Neuron (in vitro differentiated cells): ENCODE data around the gene TSPAN11.

Source experiments
- H2AFZ ChIP-seq: one replicate; pipeline ENCODE4 v1.6.1; 2013; ENCODE audit warnings: low read depth, mild to moderate bottlenecking, inconsistent platforms, low read length, moderate library complexity
- H3K27me3 ChIP-seq: one replicate; pipeline ENCODE4 v1.6.1; 2013; ENCODE audit warnings: low read length; ENCODE audit not compliant: insufficient read depth
- H3K36me3 ChIP-seq: one replicate; pipeline ENCODE4 v1.6.1; 2013; ENCODE audit warnings: low read length; ENCODE audit not compliant: insufficient read depth
- H3K4me1 ChIP-seq: one replicate; pipeline ENCODE4 v1.6.1; 2013; ENCODE audit warnings: low read length; ENCODE audit not compliant: insufficient read depth
- H3K4me3 ChIP-seq: 2 replicates; pipeline ENCODE4 v1.5.1; 2013; ENCODE audit warnings: mild to moderate bottlenecking, low read length, moderate library complexity
- H3K9me3 ChIP-seq: one replicate; pipeline ENCODE4 v1.6.1; 2013; ENCODE audit warnings: low read length

The TSPAN11 gene

GRCh38 chr12:30953951-30954751 lies 27.6 kb downstream of the TSPAN11 start:
- Histone ChIP-seq H3K27me3 (no peaks in the 10 kb centered on the region), H2AFZ (no peak overlapping the region), H3K9me3 (peaks cover 10% of the 10 kb centered on the region), H3K4me3 (no peak overlapping the region), H3K4me1 (peaks cover 5% of the 10 kb centered on the region), H3K36me3 (peaks cover 30% of the 10 kb centered on the region)

DNA sequence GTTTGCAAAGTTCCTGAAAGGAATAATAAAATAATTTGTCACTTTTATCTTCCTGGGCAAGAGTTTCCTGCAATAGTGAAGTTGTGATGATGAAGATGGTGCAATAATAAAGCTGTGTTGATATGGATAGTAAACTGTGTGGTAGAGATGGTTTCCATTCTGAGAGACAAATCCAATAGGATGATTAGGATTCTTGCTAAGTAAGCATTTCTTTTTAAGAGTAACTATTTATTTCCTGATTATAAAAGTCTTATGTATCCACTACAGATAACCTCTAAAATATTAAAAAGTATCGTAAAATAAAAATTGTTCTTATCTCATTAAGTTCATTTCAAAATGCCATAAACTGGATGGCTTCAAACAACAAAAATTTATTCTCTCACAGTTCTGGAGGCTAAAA lies 28.7 kb downstream of the TSPAN11 start:
- no peaks in the 10 kb centered on the region for H3K27me3 ChIP-seq
- no peak overlapping the region for H3K4me3 ChIP-seq
- H3K4me1 ChIP-seq: peaks cover 5% of the 10 kb centered on the region
- no peak overlapping the region for H2AFZ ChIP-seq
- peaks cover 30% of the 10 kb centered on the region for H3K36me3 ChIP-seq
- H3K9me3 ChIP-seq: peaks cover 7% of the 10 kb centered on the region

- Histone ChIP-seq H3K9me3 (peaks cover 2% of the 10 kb centered on the region), H3K27me3 (no peaks in the 10 kb centered on the region), H2AFZ (no peak overlapping the region), H3K36me3 (peaks cover 29% of the 10 kb centered on the region), H3K4me3 (no peak overlapping the region), H3K4me1 (no peaks in the 10 kb centered on the region)
These were observed 32.7 kb downstream of the TSPAN11 start for GRCh38 chr12:30959110-30959710.

GRCh38 chr12:30959778-30960177 lies 33.2 kb downstream of the TSPAN11 start:
- no peak overlapping the region for H3K4me3 ChIP-seq
- peaks cover 2% of the 10 kb centered on the region for H3K9me3 ChIP-seq
- H3K27me3 ChIP-seq: no peaks in the 10 kb centered on the region
- H3K4me1 ChIP-seq: no peaks in the 10 kb centered on the region
- no peak overlapping the region for H2AFZ ChIP-seq
- peaks cover 29% of the 10 kb centered on the region for H3K36me3 ChIP-seq

GRCh38 chr12:30961030-30961429 lies 34.5 kb downstream of the TSPAN11 start:
- Histone ChIP-seq H3K36me3 (peaks cover 37% of the 10 kb centered on the region), H3K4me1 (no peaks in the 10 kb centered on the region), H3K4me3 (no peak overlapping the region), H3K9me3 (peaks cover 2% of the 10 kb centered on the region), H3K27me3 (no peaks in the 10 kb centered on the region), H2AFZ (no peak overlapping the region)

DNA sequence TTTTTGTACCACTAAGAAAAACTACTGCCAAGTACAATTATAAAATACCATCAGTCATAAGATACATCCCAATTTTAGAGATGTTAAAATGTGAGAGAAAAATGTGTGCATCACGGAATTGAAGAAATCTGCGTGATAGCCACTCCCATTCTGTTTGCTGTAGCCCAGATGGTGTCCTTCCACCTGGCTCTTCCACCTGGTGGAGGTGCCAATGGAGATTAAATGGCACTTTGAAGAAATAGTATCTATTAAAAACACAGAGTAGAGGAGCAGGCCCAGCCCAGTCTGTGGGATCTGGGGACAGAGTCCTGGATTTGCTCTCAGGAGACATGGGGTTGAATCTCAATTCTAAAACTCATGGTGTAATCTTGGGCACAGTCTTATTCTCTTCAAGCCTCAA lies 35.5 kb downstream of the TSPAN11 start:
- Histone ChIP-seq H3K36me3 (peaks cover 40% of the 10 kb centered on the region), H2AFZ (no peak overlapping the region), H3K4me1 (no peaks in the 10 kb centered on the region), H3K9me3 (peaks cover 2% of the 10 kb centered on the region), H3K27me3 (no peaks in the 10 kb centered on the region), H3K4me3 (no peak overlapping the region)

DNA sequence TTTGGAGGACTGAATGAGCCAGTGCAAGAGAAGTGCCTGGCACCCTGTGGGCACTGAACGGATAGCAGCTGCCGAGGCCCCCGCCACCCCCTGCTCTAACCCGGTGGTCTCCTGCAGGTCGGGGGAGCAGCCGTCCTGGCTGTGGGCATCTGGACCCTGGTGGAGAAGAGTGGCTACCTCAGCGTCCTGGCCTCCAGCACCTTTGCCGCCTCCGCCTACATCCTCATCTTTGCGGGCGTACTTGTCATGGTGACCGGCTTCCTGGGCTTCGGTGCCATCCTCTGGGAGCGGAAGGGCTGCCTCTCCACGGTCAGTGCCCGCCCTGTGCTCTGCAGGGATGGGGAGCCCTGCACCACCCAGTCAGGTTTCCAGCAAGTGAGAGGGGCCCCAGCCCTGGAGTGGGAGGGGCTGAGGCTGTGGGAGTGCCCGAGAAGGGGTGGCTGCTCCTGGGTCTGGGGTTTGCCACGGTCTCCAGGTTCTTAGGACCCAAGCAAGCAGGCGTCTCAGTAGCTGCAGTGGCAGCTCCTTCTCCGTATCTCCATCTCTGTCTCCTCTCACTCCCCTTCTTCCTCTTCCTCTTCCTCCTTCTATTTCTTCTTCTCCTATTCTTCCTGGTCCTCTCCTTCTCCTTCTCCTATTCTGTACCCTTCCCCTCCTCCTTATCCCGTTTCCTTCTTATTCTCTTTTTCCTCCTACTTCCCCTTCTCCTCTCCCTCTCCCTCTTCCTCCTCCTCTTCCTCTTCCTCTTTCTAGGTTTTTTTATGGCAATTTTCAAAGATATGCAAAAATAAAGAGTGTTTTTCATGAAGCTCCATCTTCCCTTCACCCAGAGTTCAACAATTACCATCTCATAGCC lies 37.4 kb downstream of the TSPAN11 start:
- peaks cover 49% of the 10 kb centered on the region for H3K36me3 ChIP-seq
- H2AFZ ChIP-seq: no peak overlapping the region
- no peaks in the 10 kb centered on the region for H3K4me1 ChIP-seq
- no peaks in the 10 kb centered on the region for H3K27me3 ChIP-seq
- H3K9me3 ChIP-seq: no peaks in the 10 kb centered on the region
- H3K4me3 ChIP-seq: no peak overlapping the region

DNA sequence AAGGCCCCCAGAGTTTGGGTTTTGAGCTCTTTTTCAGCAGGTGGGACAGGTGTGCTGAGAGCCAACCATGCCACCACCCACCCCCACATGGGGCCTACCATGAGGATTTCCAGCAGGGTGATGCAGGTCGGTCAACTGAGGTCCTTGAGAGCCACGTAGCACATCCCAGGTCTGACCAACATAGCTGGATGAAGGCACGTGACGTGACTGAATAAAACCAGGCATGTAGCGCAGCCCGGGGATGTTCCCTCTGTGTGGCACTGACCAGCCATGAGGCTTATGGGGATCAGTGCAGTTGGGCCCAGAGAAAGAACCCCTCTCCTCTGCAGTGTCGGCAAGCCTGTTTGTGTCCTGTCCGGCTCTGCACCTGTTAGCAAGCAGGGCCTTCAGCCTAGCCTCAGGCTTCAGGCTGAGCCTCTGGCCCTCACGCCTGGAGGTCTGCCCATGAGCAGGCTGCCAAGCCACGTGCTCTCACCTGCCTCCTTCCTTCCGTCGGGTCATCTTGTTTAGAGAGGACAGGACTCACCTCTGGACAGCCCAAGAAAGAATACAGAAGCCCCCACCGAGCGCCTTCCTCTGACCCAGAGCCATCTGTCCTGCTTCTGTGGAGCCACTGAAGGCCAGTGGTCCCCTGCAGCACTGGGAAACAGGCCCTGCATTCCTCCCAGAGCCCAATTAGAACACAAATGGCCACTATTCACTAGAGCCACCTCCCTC lies 38.5 kb downstream of the TSPAN11 start:
- Histone ChIP-seq H3K9me3 (no peaks in the 10 kb centered on the region), H2AFZ (no peak overlapping the region), H3K4me1 (no peaks in the 10 kb centered on the region), H3K36me3 (peaks cover 54% of the 10 kb centered on the region), H3K27me3 (no peaks in the 10 kb centered on the region), H3K4me3 (no peak overlapping the region)

DNA sequence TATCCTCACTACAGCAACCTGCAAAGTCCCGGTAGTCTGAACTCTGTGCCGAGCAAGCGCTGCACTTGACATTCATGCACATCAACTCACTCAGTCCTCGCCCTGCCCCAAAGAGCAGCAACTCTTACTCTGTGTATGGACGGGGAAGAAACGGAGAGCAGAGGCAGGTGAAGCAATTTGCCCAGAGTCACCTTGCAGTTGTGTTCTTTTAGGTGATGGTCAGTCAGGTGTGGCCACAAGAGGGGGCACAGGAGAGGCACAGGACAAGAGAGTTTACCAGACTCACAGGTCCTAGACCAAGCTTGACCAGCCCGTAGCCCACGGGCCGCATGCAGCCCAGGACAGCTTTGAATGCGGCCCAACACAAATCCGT lies 39.1 kb downstream of the TSPAN11 start:
- no peak overlapping the region for H3K4me3 ChIP-seq

GRCh38 chr12:30967026-30967425 lies 40.5 kb downstream of the TSPAN11 start:
- Histone ChIP-seq H3K4me1 (no peaks in the 10 kb centered on the region), H3K36me3 (peaks cover 53% of the 10 kb centered on the region), H2AFZ (no peak overlapping the region), H3K27me3 (no peaks in the 10 kb centered on the region), H3K9me3 (no peaks in the 10 kb centered on the region), H3K4me3 (no peak overlapping the region)

More for the DNA sequence above, 39.1 kb downstream of the TSPAN11 start:
- H3K9me3 ChIP-seq: no peaks in the 10 kb centered on the region
- H3K4me1 ChIP-seq: no peaks in the 10 kb centered on the region
- no peaks in the 10 kb centered on the region for H3K27me3 ChIP-seq
- H3K36me3 ChIP-seq: peaks cover 54% of the 10 kb centered on the region
- no peak overlapping the region for H2AFZ ChIP-seq

- Histone ChIP-seq H3K4me3 (no peak overlapping the region), H3K27me3 (no peaks in the 10 kb centered on the region), H3K9me3 (no peaks in the 10 kb centered on the region), H3K36me3 (peaks cover 52% of the 10 kb centered on the region), H2AFZ (no peak overlapping the region), H3K4me1 (no peaks in the 10 kb centered on the region)
These were observed 41.7 kb downstream of the TSPAN11 start for GRCh38 chr12:30968211-30968610.

DNA sequence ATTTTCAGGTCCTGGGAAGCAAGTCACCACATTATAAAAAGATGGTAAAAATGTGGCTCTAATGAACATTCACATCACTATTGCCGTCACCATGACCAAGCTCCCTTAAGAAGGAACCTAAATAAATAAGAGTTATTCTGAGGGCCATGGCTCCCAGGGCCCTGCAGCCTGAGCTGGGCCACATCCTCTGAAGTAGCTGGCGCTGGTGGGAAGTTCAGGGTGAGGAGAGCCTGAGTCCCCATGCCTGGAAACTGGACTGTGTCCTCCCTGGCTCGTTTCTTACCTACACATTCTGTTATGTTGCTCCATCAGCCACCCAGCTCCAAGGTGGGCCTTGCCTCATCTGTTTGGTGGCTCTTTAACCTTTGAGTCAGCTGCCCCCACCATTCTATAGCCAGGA lies 42.5 kb downstream of the TSPAN11 start:
- Histone ChIP-seq H3K4me1 (no peaks in the 10 kb centered on the region), H3K4me3 (no peak overlapping the region), H3K36me3 (peaks cover 45% of the 10 kb centered on the region), H3K27me3 (no peaks in the 10 kb centered on the region), H3K9me3 (no peaks in the 10 kb centered on the region), H2AFZ (no peak overlapping the region)
